Forelimb muscle (tissue), 1 donor: ENCODE measurements around the gene SDHAF4. TPM values are rescaled to one million over a fixed set of nuclear protein-coding genes. Genes with fewer than 3 reads are reported as not detected.
"Not testable (repeated sequence)": the region's sequence is repeated elsewhere in the genome, so short reads cannot be mapped to it uniquely, and the experiment has no call there.

Source experiments
- DNase-seq: peaks from one replicate; pipeline ENCODE4 v3.0.0-alpha.2; 2013; ENCODE audit warnings: low read depth
- polyA plus RNA-seq: library from polyadenylated mRNA; unstranded; fragments of 120-200 nt; gene quantifications from one replicate; pipeline ENCODE4 v1.2.1, GENCODE V29; 2013; ENCODE audit not compliant: insufficient read length

SDHAF4 gene
- 16.0 TPM for polyA plus RNA-seq

GRCh38 chr6:70566751-70567382, at the start of gene SDHAF4:
Gene SDHAF4 (plus strand): TSS chr6:70566930. CDS start chr6:70566941, 11 bp downstream.
- DNase-seq: peak; percentile 68

- DNase-seq: no peak
Observed at GRCh38 chr6:70518723-70519122, 48.0 kb upstream of the SDHAF4 start.

- DNase-seq: no peak
Observed at GRCh38 chr6:70520575-70520974, 46.2 kb upstream of the SDHAF4 start.

- DNase-seq: no peak
Observed at GRCh38 chr6:70524721-70525286, 41.9 kb upstream of the SDHAF4 start.

GRCh38 chr6:70527071-70527737, 39.5 kb upstream of the SDHAF4 start:
- DNase-seq: no peak

- no peak for DNase-seq
Observed at GRCh38 chr6:70530023-70530422, 36.7 kb upstream of the SDHAF4 start.

- DNase-seq: no peak
Observed at GRCh38 chr6:70531133-70531532, 35.6 kb upstream of the SDHAF4 start.

GRCh38 chr6:70537266-70537665, 29.5 kb upstream of the SDHAF4 start:
- no peak for DNase-seq

GRCh38 chr6:70538376-70538775, 28.4 kb upstream of the SDHAF4 start:
- DNase-seq: no peak

- DNase-seq: no peak
Observed at GRCh38 chr6:70547313-70547712, 19.4 kb upstream of the SDHAF4 start.

- no peak for DNase-seq
Observed at GRCh38 chr6:70547905-70548304, 18.8 kb upstream of the SDHAF4 start.

GRCh38 chr6:70549327-70549726, 17.4 kb upstream of the SDHAF4 start:
- no peak for DNase-seq

GRCh38 chr6:70551566-70551965, 15.2 kb upstream of the SDHAF4 start:
- DNase-seq: no peak

- not testable (repeated sequence) for DNase-seq
Observed at GRCh38 chr6:70552286-70552940, 14.3 kb upstream of the SDHAF4 start.

GRCh38 chr6:70552974-70553373, 13.8 kb upstream of the SDHAF4 start:
- DNase-seq: no peak

- DNase-seq: no peak
Observed at GRCh38 chr6:70557998-70558397, 8.7 kb upstream of the SDHAF4 start.

- not testable (repeated sequence) for DNase-seq
Observed at GRCh38 chr6:70562401-70562800, 4.3 kb upstream of the SDHAF4 start.

- no peak for DNase-seq
Observed at GRCh38 chr6:70563530-70563929, 3.2 kb upstream of the SDHAF4 start.

GRCh38 chr6:70574643-70575042, 7.9 kb downstream of the SDHAF4 start:
- no peak for DNase-seq

- DNase-seq: no peak
Observed at GRCh38 chr6:70575899-70576495, 9.3 kb downstream of the SDHAF4 start.

GRCh38 chr6:70586114-70586513, 19.4 kb downstream of the SDHAF4 start:
- no peak for DNase-seq

- DNase-seq: no peak
Observed at GRCh38 chr6:70590400-70590799, 23.7 kb downstream of the SDHAF4 start.
